Esophagus muscularis mucosa (tissue), 4 donors: ENCODE results near the gene RBMY1B. TPM values are rescaled to one million over a fixed set of nuclear protein-coding genes. Genes with fewer than 3 reads are reported as not detected.
"Not testable (repeated sequence)": the region's sequence is repeated elsewhere in the genome, so short reads cannot be mapped to it uniquely, and the experiment has no call there.

Experiments used
- DNase-seq: peaks from one replicate; pipeline ENCODE4 v3.0.0-alpha.2; 2017; ENCODE audit errors: extremely low spot score
- H3K27ac ChIP-seq, 4 donors: fragments of 200-600 bp; sonication (generic); replicated peaks in 1 of 4; 1 replicate in 3 of 4; 2 replicates in 1 of 4; pipeline ENCODE4 v1.5.1; 2016 to 2019; ENCODE audit warnings: mild to moderate bottlenecking in 1 of 4
- H3K27me3 ChIP-seq, 4 donors: fragments of 200-600 bp; sonication (generic); one replicate each; pipeline versions ENCODE4 v1.5.1 to v1.6.0; 2016 to 2019
- H3K36me3 ChIP-seq, 4 donors: fragments of 200-600 bp; sonication (generic); one replicate each; pipeline ENCODE4 v1.5.1; 2016 to 2019
- H3K4me1 ChIP-seq, 4 donors: fragments of 200-600 bp; sonication (generic); one replicate each; pipeline ENCODE4 v1.5.1; 2016 to 2019
- H3K4me3 ChIP-seq, 4 donors: fragments of 200-600 bp; sonication (generic); 1 replicate in 2 of 4; 2 replicates in 2 of 4; pipeline ENCODE4 v1.5.1; 2016 to 2019; ENCODE audit warnings: mild to moderate bottlenecking in 4 of 4, moderate library complexity in 1 of 4
- H3K9me3 ChIP-seq, 4 donors: fragments of 200-600 bp; sonication (generic); 1 replicate in 3 of 4; 2 replicates in 1 of 4; pipeline ENCODE4 v1.5.1; 2016 to 2019
- CTCF ChIP-seq, 3 experiments: fragments of 200-600 bp in 2 of 3; fragments of 450-650 bp in 1 of 3; sonication (generic) in 2 of 3; IDR thresholded peaks; one replicate each; pipeline ENCODE4 v1.5.1; 2017 to 2019; ENCODE audit warnings: antibody characterized with exemption in 3 of 3, mild to moderate bottlenecking in 2 of 3, moderate library complexity in 1 of 3
- EP300 ChIP-seq: sonication (generic); formaldehyde crosslinking; IDR thresholded peaks from one replicate; pipeline ENCODE4 v1.6.1; 2017; ENCODE audit warnings: antibody characterized with exemption
- POLR2A ChIP-seq: fragments of 450-650 bp; IDR thresholded peaks from one replicate; pipeline ENCODE4 v1.6.1; 2017; ENCODE audit warnings: antibody characterized with exemption, moderate library complexity, mild to moderate bottlenecking, low read depth
- POLR2AphosphoS5 ChIP-seq, 2 donors: sonication (generic); formaldehyde crosslinking; IDR thresholded peaks; one replicate each; pipeline ENCODE4 v1.6.1; 2017; ENCODE audit warnings: antibody characterized with exemption in 2 of 2
- WGBS: methylation state at CpG from one replicate; pipeline ENCODE4 v1.1.5; 2018; 5-methylcytosine and 5-hydroxymethylcytosine counted together
- intact Hi-C: fragments of 100-400 bp; cut with DNase I; formaldehyde crosslinking; loops from one replicate; pipeline ENCODE4 v1.15.1; 2023
- total RNA-seq, 4 donors: library from RNA; depleted of rRNA; stranded (reverse); fragments of >200 nt; gene quantifications; one replicate each; pipeline versions ENCODE4 v1.1.0 to v1.2.1, GENCODE V29; 2016

The RBMY1B gene
- total RNA-seq = not detected

GRCh38 chrY:21511038-21511437 is at the start of gene RBMY1B:
RBMY1B (plus strand) TSS chrY:21511338; CDS start chrY:21513351, 2,013 bp downstream.
- H3K36me3 ChIP-seq, intact Hi-C loops: not testable (repeated sequence)

GRCh38 chrY:21462915-21463314 is 48.2 kb upstream of the RBMY1B start:
- H3K27ac ChIP-seq, H3K36me3 ChIP-seq, H3K4me3 ChIP-seq, intact Hi-C loops, DNase-seq, H3K4me1 ChIP-seq, H3K9me3 ChIP-seq, H3K27me3 ChIP-seq: not testable (repeated sequence)
- WGBS = no CpG with 5 or more reads among the region's 1 CpG

More at GRCh38 chrY:21511038-21511437, at the start of gene RBMY1B:
- H3K4me3 ChIP-seq, H3K9me3 ChIP-seq, DNase-seq, H3K27ac ChIP-seq, H3K27me3 ChIP-seq, H3K4me1 ChIP-seq: not testable (repeated sequence)
- WGBS = no CpG with 5 or more reads among the region's 28 CpGs

- no peaks in the 10 kb centered on the region for H3K36me3 ChIP-seq
- DNase-seq = no peak
- no peak overlapping the region for H3K4me3 ChIP-seq
- WGBS = no CpG with 5 or more reads among the region's 1 CpG
- no peaks in the 10 kb centered on the region for H3K27me3 ChIP-seq
- no peaks in the 10 kb centered on the region for H3K4me1 ChIP-seq
- no peak overlapping the region for H3K27ac ChIP-seq
- intact Hi-C loops = no loop called here
- H3K9me3 ChIP-seq = no peaks in the 10 kb centered on the region
- TF ChIP-seq EP300 (no peak), CTCF (IDR thresholded peaks at IDR 0.05) (no peak), POLR2AphosphoS5 (IDR thresholded peaks at IDR 0.05) (no peak), POLR2A (no peak)
Observed at GRCh38 chrY:21482967-21483366, 28.2 kb upstream of the RBMY1B start.

GRCh38 chrY:21534579-21534978 is 23.4 kb downstream of the RBMY1B start, which contains the start of gene RBMY1A1:
RBMY1A1 (plus strand) TSS chrY:21534879; CDS start chrY:21536892, 2,013 bp downstream.
- DNase-seq, H3K27me3 ChIP-seq, H3K4me3 ChIP-seq, H3K27ac ChIP-seq, H3K9me3 ChIP-seq, H3K36me3 ChIP-seq, H3K4me1 ChIP-seq, intact Hi-C loops: not testable (repeated sequence)
- WGBS = no CpG with 5 or more reads among the region's 28 CpGs

- H3K27ac ChIP-seq, DNase-seq, H3K27me3 ChIP-seq, H3K4me3 ChIP-seq, H3K4me1 ChIP-seq, H3K9me3 ChIP-seq, intact Hi-C loops, H3K36me3 ChIP-seq: not testable (repeated sequence)
- WGBS = no CpG with 5 or more reads among the region's 5 CpGs
Observed at GRCh38 chrY:21559316-21559984, 48.3 kb downstream of the RBMY1B start.

Other genes starting within 250 kb of the RBMY1B start
- gene RBMY1A1, start 23.5 kb downstream of the RBMY1B start, total RNA-seq = not detected